HG03457 (cell line): ENCODE results near the gene ARHGAP23.
A peak's percentile ranks its signal among the peaks of the same experiment; 100 is the strongest.

Source experiments
- ATAC-seq: cut with Tn5 transposase; IDR thresholded peaks from one replicate; pipeline ENCODE4 v1.9.1; 2021; ENCODE audit warnings: moderate number of reproducible peaks; ENCODE audit not compliant: unreplicated experiment

The ARHGAP23 gene

GRCh38 chr17:38544175-38544838 is 116.0 kb downstream of the ARHGAP23 start:
- no peak for ATAC-seq

- ATAC-seq, result no peak
Observed at GRCh38 chr17:38544839-38545209, 116.6 kb downstream of the ARHGAP23 start.

- ATAC-seq, result no peak
Observed at GRCh38 chr17:38545531-38546225, 117.4 kb downstream of the ARHGAP23 start.

GRCh38 chr17:38546396-38546795 is 118.1 kb downstream of the ARHGAP23 start:
- no peak for ATAC-seq

- ATAC-seq, result no peak
Observed at GRCh38 chr17:38547444-38547843, 119.2 kb downstream of the ARHGAP23 start.

- no peak for ATAC-seq
Observed at GRCh38 chr17:38549285-38549684, 121.0 kb downstream of the ARHGAP23 start.

GRCh38 chr17:38550661-38551060 is 122.4 kb downstream of the ARHGAP23 start:
- no peak for ATAC-seq

GRCh38 chr17:38551121-38551520 is 122.9 kb downstream of the ARHGAP23 start:
- ATAC-seq, result no peak

GRCh38 chr17:38552343-38552742 is 124.1 kb downstream of the ARHGAP23 start:
- no peak for ATAC-seq

- no peak for ATAC-seq
Observed at GRCh38 chr17:38554430-38555350, 126.4 kb downstream of the ARHGAP23 start.

- ATAC-seq, result no peak
Observed at GRCh38 chr17:38556239-38556638, 128.0 kb downstream of the ARHGAP23 start.

- ATAC-seq, result no peak
Observed at GRCh38 chr17:38557396-38557795, 129.1 kb downstream of the ARHGAP23 start.

- ATAC-seq, result peak; percentile 55
Observed at GRCh38 chr17:38557836-38558727, 129.8 kb downstream of the ARHGAP23 start.

GRCh38 chr17:38558728-38559050 is 130.4 kb downstream of the ARHGAP23 start:
- no peak for ATAC-seq

GRCh38 chr17:38559051-38559879 is 131.0 kb downstream of the ARHGAP23 start:
- ATAC-seq, result no peak

GRCh38 chr17:38559880-38560230 is 131.6 kb downstream of the ARHGAP23 start:
- no peak for ATAC-seq

- no peak for ATAC-seq
Observed at GRCh38 chr17:38560503-38561318, 132.4 kb downstream of the ARHGAP23 start.

GRCh38 chr17:38561416-38562214 is 133.4 kb downstream of the ARHGAP23 start:
- no peak for ATAC-seq
